Measurements from ENCODE around the gene PLXNA2. TPM values are rescaled to one million over a fixed set of nuclear protein-coding genes. Genes with fewer than 3 reads are reported as not detected.

The PLXNA2 gene
- total RNA-seq, 4 donors from 2014 or later = 12.2 to 45.7 (median 21.8) TPM

DNA sequence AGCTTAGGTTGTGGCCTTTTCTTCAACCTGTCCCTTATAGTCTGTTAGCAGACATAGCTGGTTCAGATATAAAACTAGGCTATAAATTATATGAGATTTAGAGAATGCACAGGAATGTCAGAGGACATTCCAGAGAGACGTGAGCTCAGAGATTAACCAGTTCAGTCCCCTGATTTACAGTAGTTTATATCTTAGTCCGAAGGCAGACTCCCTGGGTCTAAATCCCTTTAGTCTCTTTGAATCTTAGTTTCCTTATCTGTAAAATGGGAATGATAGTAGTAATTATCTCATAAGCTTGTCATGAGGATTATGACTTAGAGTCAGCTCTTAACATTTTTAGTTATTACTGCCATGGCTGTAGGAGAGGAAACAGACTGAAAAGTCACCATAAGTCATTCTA, 45.5 kb upstream of the PLXNA2 start:
- 82 to 85% methylated on average over 2 of the region's 2 CpGs for WGBS, 2 donors
- no peaks in the 10 kb centered on the region for H3K9me3 ChIP-seq
- no peaks in the 10 kb centered on the region for H3K36me3 ChIP-seq
- H3K4me3 ChIP-seq (replicated peaks in 1 of 3) = no peak overlapping the region
- no peaks in the 10 kb centered on the region for H3K27me3 ChIP-seq
- TF ChIP-seq CTCF (IDR thresholded peaks at IDR 0.05) = no peak
- TF ChIP-seq POLR2A (IDR thresholded peaks at IDR 0.05) = no peak
- DNase-seq = no peak
- H3K27ac ChIP-seq = no peak overlapping the region
- no peaks in the 10 kb centered on the region for H3K4me1 ChIP-seq
- intact Hi-C loops (cut with DNase I) = no loop called here

GRCh38 chr1:208288495-208288894, 44.3 kb upstream of the PLXNA2 start:
- Histone ChIP-seq H3K4me3 (replicated peaks in 1 of 3) (no peak overlapping the region), H3K27me3 (no peaks in the 10 kb centered on the region), H3K9me3 (no peaks in the 10 kb centered on the region), H3K27ac (no peak overlapping the region), H3K36me3 (no peaks in the 10 kb centered on the region), H3K4me1 (no peaks in the 10 kb centered on the region)
- DNase-seq = no peak
- intact Hi-C loops (cut with DNase I) = no loop called here
- WGBS, 2 donors = 80 to 89% methylated on average over 4 of the region's 4 CpGs
- no peak for TF ChIP-seq CTCF (IDR thresholded peaks at IDR 0.05)
- TF ChIP-seq POLR2A (IDR thresholded peaks at IDR 0.05) = no peak

- WGBS, 2 donors = 72 to 82% methylated on average over 8 of the region's 8 CpGs
- H3K36me3 ChIP-seq = no peaks in the 10 kb centered on the region
- TF ChIP-seq CTCF (IDR thresholded peaks at IDR 0.05) (no peak), POLR2A (IDR thresholded peaks at IDR 0.05) (no peak)
- no peaks in the 10 kb centered on the region for H3K9me3 ChIP-seq
- H3K27me3 ChIP-seq = no peaks in the 10 kb centered on the region
- intact Hi-C loops (cut with DNase I) = no loop called here
- DNase-seq = no peak
- H3K27ac ChIP-seq = no peak overlapping the region
- H3K4me3 ChIP-seq (replicated peaks in 1 of 3) = no peak overlapping the region
- H3K4me1 ChIP-seq = no peaks in the 10 kb centered on the region
Measured at GRCh38 chr1:208280681-208281450, 36.7 kb upstream of the PLXNA2 start.

- WGBS, 2 donors = 82 to 89% methylated on average over 11 of the region's 11 CpGs
- no peaks in the 10 kb centered on the region for H3K27me3 ChIP-seq
- DNase-seq = no peak
- no peaks in the 10 kb centered on the region for H3K4me1 ChIP-seq
- no peaks in the 10 kb centered on the region for H3K36me3 ChIP-seq
- H3K4me3 ChIP-seq (replicated peaks in 1 of 3) = no peak overlapping the region
- intact Hi-C loops (cut with DNase I) = no loop called here
- TF ChIP-seq POLR2A (IDR thresholded peaks at IDR 0.05) = no peak
- no peaks in the 10 kb centered on the region for H3K9me3 ChIP-seq
- H3K27ac ChIP-seq = no peak overlapping the region
Measured at GRCh38 chr1:208279826-208280588, 35.8 kb upstream of the PLXNA2 start.

GRCh38 chr1:208278638-208279037, 34.5 kb upstream of the PLXNA2 start:
- TF ChIP-seq CTCF (IDR thresholded peaks at IDR 0.05) (no peak), POLR2A (IDR thresholded peaks at IDR 0.05) (no peak)
- intact Hi-C loops (cut with DNase I) = no loop called here
- DNase-seq = no peak
- Histone ChIP-seq H3K27ac (no peak overlapping the region), H3K4me3 (replicated peaks in 1 of 3) (no peak overlapping the region), H3K36me3 (no peaks in the 10 kb centered on the region), H3K27me3 (no peaks in the 10 kb centered on the region), H3K9me3 (no peaks in the 10 kb centered on the region), H3K4me1 (no peaks in the 10 kb centered on the region)
- WGBS, 2 donors = 40 to 56% methylated on average over 1 of the region's 1 CpG
